AG08396 (cell line): Measurements from ENCODE around the gene TMPRSS9.

ENCODE experiments used
- DNase-seq: peaks from one replicate; pipeline ENCODE4 v3.0.0; 2012; ENCODE audit warnings: low spot score, mixed read lengths

The TMPRSS9 gene

GRCh38 chr19:2423071-2423914 lies 63.2 kb downstream of the TMPRSS9 start:
- no peak for DNase-seq

DNA sequence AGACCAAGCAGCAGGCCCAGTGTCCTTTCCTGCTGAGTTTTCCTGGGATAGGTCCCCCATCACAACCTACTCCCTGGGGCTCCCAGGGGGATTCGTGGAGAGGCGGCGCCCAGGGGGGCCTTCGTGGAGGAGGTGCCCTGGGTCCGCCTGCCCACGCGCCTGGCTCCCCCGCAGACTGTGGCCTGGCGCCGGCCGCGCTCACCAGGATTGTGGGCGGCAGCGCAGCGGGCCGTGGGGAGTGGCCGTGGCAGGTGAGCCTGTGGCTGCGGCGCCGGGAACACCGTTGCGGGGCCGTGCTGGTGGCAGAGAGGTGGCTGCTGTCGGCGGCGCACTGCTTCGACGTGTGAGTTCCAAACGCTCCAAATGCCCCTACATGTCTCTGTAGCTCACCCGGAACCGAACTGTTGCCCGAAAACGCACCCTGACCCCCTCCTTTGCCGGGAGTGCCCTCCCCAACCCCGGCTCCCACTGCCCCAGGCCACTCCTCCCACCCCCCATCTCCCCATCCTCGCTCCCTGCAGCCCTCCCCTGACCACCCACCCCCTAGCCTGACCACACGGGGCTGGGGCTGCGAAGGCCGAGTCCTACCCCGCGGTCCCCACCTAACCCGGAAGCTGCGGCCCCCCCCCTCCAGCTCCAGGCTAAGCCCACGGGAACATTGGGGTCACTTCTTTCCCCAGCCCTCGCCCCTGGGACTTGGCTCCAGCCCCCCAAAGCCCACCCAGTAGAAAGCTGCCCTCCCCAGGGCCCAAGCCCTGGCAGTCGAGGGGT lies 64.0 kb downstream of the TMPRSS9 start:
- DNase-seq = no peak

DNA sequence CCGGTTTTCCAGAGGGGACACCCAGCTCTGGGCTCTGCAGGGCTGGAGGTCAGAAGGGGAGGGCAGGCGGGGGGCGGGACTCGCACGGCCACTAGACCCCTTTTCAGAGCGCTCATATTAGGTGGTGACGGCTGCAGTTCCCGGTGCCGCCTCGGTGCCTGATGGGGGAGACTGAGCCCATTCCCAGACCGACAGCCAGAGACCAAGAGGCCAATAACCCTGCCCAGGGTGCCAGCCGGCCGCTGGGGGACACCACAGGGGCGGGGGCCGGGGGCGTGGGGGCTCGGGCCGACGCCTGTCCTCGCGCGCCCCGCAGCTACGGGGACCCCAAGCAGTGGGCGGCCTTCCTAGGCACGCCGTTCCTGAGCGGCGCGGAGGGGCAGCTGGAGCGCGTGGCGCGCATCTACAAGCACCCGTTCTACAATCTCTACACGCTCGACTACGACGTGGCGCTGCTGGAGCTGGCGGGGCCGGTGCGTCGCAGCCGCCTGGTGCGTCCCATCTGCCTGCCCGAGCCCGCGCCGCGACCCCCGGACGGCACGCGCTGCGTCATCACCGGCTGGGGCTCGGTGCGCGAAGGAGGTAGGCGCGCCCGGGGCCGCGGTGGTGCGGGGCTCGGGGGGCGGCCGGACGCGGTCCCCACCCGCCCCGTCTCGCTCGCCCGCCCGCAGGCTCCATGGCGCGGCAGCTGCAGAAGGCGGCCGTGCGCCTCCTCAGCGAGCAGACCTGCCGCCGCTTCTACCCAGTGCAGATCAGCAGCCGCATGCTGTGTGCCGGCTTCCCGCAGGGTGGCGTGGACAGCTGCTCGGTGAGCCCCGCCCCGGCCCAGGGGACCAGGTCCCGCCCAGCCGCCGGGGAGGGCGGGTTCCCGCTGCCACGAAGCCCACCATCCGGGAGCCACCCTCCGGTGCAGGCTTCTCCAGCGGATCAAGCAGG lies 64.9 kb downstream of the TMPRSS9 start:
- DNase-seq = peak; percentile 76

- DNase-seq = no peak
Measured at GRCh38 chr19:2425622-2426581, 65.8 kb downstream of the TMPRSS9 start.

GRCh38 chr19:2426611-2427428 lies 66.8 kb downstream of the TMPRSS9 start:
- DNase-seq = peak; percentile 85

DNA sequence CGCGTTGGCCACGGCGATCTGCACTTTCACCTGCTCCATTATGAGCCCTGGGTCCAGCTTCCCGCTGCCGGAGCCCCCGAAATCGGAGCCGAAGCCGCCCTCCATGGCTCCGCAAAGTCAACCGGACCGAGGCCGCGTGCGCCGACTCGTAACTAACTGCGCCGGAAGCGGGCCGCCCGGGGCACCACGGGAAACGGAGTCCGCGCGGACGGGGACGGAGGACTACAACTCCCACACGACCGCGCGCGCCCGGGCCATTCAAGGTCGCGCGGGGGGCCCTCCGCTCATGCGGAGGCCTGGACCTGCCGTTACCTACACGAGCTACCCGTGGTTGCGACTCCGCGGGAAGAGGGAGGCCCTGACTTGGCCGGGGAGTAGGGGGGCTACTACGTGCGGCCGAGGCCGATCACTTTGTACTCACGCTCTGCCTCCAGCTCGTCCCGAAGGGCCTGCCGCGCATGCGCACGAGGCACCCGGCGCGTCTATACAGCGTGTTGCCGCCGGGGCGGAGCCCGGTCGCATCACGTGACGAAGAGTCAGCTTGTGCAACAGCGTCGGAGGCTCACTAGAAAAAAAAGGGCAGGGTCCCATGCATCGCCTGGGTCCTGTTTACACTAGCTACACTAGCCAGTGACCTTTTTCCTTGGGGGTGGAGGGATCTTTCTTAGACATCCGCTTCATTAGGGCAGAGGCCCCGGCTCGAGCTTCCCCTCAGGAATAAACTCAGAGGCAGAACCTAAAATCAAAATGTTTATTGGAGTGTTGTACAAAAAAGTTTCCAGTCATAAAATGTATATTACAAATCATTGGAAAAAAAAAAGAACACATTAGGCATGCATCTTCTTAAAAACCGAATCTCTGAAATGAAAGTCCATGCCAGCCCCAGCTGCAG lies 67.6 kb downstream of the TMPRSS9 start, which contains the start of gene TIMM13:
Gene TIMM13, minus strand, starts transcription at position 158 of the 892 bp plus-strand sequence. Its CDS starts 53 bp downstream, at position 105.
- peak; percentile 99 for DNase-seq

GRCh38 chr19:2428321-2428690 lies 68.2 kb downstream of the TMPRSS9 start:
- DNase-seq = peak; percentile 41

GRCh38 chr19:2428756-2429711 lies 69.0 kb downstream of the TMPRSS9 start:
- DNase-seq = no peak

DNA sequence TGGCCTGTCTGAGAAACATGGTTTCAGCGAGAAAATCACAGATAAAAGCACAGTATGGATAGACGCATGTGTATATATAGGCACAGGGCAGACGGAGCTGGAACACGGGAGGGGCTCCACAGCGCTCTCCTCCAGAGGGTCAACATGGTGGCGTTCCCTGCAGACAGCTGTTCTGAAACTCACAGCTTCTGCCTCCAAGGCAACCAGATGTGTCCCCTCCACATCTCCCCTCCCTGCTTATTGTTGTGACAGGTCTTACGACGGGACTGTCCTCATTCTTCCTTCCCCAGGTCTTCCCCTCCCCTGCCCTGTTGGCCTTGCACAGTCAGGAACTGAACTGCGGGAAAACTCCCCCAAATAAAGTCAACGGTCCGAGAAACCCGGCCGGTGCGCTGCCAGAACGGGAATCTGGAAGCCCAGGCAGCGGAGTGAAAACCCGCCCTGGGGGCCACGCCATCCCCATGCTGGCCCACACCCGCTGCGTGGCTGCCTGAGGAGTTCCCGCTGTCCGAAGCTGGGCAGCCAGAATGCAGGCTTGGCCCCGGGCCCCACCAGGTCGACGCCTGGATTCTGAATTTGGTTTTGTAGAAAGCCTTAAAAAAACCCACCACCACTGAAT lies 70.0 kb downstream of the TMPRSS9 start:
- DNase-seq = no peak

- DNase-seq = no peak
Measured at GRCh38 chr19:2431318-2432055, 71.4 kb downstream of the TMPRSS9 start.

- no peak for DNase-seq
Measured at GRCh38 chr19:2432131-2432848, 72.2 kb downstream of the TMPRSS9 start.

- DNase-seq = no peak
Measured at GRCh38 chr19:2433854-2434253, 73.8 kb downstream of the TMPRSS9 start.

GRCh38 chr19:2434267-2434666 lies 74.2 kb downstream of the TMPRSS9 start:
- no peak for DNase-seq

DNA sequence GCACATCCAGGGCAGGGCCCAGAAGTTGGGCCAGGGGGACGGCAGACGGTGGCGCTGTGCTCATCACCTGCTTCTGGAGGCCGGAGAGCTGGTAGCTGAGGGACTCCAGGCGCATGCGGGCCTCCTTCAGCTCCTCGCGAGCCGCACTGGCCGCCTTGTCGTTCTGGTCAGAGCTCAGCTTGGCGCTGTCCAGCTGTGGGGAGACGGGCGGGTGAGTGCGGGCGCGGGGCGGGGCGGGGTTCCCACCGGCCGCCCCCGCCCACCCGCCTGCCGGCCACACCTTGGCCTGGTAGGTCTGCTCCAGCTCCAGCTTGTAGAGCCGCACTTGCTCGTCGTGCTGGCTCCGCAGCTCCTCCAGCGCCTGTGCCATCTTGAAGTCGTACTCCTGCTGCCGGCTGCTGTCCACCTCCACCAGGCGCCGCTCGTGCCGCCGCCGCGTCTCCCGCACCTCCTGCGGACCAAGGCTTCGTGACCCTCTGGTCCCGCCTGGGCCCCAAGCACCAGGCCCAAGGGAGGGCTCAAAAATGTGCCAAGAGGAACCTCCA lies 74.7 kb downstream of the TMPRSS9 start:
- DNase-seq = no peak

DNA sequence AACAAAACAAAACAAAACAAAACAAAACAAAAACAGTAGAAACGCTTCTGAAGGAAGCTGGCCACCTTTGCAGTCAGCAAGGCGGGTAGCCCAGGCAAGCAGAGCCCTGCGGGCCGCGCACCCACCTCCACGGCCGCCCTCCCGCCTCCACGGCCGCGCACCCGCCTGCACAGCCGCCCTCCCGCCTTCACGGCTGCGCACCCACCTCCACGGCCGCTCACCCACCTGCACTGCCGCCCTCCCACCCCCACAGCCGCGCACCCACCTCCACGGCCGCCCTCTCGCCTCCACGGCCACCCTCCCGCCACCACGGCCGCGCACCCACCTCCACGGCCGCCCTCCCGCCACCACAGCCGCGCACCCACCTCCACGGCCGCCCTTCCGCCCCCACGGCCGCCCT lies 76.3 kb downstream of the TMPRSS9 start:
- no peak for DNase-seq

- DNase-seq = no peak
Measured at GRCh38 chr19:2436926-2437325, 76.9 kb downstream of the TMPRSS9 start.
